GM12874 (cell line): Measurements from ENCODE around the gene SDK1.

ENCODE experiments used
- TF ChIP-seq, protein P1 (sequence below): IDR thresholded peaks from 2 replicates; pipeline ENCODE4 v1.5.1; 2011; ENCODE audit warnings: low read depth, mild to moderate bottlenecking, control low read depth, low read length, moderate library complexity; ENCODE audit not compliant: insufficient read depth

Gene SDK1

DNA sequence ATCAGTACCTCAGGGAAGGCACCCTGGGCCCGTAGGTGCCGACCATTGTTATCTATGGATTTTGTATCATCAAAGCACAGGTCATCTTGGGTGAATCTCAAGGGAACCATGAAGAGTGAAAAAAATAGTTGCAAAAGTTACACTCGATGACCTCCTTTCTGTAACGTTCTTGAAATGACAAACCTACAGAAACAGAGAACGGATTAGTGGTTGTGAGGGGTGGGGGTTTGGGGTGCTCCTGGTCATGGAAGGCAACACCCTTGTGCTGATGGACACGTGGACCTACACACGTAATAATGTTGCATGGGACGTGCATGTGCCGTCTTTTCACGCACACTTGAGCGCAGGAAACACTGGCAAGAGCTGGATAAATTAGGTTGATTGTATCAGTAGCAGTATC lies 655.9 kb downstream of the SDK1 start:
- TF ChIP-seq, protein P1, sequence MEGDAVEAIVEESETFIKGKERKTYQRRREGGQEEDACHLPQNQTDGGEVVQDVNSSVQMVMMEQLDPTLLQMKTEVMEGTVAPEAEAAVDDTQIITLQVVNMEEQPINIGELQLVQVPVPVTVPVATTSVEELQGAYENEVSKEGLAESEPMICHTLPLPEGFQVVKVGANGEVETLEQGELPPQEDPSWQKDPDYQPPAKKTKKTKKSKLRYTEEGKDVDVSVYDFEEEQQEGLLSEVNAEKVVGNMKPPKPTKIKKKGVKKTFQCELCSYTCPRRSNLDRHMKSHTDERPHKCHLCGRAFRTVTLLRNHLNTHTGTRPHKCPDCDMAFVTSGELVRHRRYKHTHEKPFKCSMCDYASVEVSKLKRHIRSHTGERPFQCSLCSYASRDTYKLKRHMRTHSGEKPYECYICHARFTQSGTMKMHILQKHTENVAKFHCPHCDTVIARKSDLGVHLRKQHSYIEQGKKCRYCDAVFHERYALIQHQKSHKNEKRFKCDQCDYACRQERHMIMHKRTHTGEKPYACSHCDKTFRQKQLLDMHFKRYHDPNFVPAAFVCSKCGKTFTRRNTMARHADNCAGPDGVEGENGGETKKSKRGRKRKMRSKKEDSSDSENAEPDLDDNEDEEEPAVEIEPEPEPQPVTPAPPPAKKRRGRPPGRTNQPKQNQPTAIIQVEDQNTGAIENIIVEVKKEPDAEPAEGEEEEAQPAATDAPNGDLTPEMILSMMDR = no peak

DNA sequence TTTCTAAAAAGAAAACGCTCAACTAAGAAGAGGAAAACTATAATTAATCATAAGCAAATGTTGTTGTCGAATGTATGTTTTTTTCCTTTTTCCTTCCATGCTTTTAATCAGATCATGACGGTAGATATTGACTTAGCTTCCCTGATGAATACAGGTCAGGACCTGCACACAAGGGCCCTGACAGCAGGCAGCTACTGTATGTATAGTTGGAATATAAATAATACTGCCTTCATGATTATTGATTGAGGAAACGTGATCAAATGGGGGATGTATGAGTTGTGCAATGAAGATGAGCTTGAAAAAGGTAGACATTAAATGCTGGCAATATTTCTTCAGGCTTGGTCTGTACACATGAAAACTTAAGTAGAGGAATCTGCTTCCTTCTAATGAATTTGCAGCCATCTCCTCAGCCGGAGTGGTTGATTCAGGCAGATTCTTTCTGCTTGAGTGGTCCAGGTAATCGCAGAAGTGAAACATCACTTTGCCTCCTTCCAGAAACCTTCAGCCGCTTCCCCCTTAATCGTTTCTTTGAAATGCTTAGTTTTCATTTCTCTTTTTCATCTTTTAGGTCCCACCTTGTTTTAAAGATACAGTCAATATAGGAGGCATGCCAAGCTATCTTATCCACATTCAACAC lies 656.5 kb downstream of the SDK1 start:
- TF ChIP-seq, protein P1 = no peak

DNA sequence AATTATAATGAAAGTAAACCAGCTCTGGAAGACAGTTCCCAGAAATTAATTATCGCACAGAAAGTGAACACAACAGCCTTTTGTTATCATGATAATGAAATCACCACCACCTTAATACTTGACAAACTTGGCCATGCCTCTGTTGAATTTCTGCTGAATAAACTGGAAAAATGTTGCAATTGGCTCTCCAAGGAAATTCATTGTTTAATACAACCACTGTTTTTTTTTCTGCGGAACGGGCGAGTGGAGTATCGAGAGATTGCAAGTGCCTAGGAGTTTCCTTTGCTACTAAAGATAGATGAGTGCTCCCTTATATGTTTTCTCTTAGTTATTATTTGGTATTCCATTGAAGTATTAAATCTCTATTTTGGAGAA lies 657.0 kb downstream of the SDK1 start:
- TF ChIP-seq, protein P1 = no peak

DNA sequence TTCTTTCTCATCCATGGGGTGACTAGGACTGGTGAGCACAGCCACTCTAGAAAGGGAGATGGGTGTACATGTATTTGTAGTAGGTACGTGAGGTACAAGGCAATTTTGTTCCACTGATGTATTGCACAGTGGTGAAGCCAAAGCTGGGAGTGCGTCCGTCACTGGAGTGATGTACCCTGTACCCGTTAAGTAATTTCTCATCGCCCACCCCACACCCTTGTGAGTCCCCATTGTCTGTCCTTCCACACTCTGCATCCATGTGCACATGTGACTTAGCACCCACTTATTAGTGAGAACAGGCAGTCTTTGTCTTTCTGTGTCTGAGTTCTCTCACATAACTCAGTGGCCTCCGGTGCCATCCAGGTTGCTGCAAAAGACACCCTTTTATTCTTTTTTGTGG lies 658.3 kb downstream of the SDK1 start:
- TF ChIP-seq, protein P1 = no peak

DNA sequence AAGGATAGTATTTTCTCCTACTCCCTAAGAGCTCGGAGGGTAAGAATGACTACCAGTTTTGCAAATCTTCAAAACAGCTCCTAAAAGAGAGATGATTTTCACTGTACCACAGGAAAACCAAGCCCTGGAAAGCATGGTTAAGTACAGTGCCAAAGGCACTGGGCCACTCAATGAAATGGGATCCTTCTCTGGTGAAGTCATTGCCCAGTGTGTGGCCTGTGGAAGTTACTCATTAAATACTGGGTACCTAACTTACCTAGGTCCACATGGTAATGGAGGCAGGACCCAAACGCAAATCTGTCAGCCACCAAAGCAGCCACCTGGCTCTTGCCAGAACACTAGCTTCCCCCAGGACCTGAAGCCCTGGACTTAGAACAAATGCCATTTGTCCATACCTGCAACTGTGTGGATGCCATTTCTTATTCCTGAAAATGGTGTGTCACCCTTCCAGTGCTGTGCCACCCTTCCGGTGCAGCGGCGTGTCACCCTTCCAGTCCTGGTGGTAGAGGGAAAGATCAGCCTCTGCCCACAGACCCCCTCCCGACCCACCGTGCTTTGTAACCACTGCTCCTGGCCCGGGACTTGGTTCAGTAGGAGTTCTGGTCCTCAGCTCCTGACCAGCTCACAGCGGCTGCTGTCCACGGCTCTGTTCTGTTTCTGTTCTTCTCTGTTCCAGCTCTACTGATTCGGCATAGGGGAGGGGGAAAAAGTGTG lies 659.2 kb downstream of the SDK1 start:
- TF ChIP-seq, protein P1 = no peak

DNA sequence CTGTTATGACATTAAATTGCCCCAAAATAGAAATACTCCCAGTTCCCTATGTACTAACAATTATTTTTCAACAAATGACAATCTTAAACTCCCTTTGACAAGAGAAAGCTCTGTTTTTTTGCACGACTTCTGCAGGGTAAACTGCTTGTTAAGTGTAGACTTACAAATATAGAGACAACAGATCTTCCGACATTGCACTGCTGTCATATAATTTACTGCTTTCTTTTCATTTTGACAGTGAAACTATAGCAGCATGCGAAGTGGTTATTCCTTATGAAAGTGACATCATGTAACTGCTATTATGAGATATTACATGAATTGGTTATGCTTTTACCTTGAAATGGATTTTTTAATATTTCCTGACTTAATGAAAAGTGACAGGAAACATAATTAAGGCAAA lies 659.9 kb downstream of the SDK1 start:
- TF ChIP-seq, protein P1 = no peak

DNA sequence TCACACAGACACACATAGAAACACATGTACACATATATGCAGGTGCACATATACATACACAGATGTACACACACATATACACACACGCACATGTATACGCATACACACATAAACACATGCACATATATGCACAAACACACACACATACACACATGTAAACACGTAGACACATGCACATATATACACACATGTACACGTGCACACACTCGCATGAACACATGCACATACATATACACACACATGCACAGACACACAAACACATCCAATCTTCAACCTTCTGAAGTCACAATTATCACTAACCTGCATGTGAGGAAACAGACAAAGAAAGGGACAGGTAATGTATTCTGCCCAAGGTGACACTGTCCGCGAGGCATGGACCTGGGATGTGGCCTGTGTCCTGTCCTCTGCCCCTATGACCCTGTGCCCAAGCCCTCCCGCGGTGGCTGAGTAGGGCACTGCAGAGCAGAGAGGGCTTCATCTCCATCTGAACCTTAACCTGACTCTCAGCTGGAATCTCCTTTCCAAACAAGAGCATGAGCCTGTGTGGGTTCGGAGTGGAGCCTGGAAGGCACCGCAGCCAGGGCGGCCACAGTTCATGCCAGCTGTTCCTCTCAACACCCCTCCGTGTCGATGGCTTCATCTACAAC lies 660.9 kb downstream of the SDK1 start:
- TF ChIP-seq, protein P1 = no peak
